Kidney tubule cell (primary cell): ENCODE measurements around the gene MINDY2.
"Not testable (repeated sequence)": the region's sequence is repeated elsewhere in the genome, so short reads cannot be mapped to it uniquely, and the experiment has no call there.

Source experiments
- DNase-seq: peaks from one replicate; pipeline ENCODE4 v3.0.0-alpha.2; 2018; ENCODE audit warnings: low spot score

MINDY2 gene

DNA sequence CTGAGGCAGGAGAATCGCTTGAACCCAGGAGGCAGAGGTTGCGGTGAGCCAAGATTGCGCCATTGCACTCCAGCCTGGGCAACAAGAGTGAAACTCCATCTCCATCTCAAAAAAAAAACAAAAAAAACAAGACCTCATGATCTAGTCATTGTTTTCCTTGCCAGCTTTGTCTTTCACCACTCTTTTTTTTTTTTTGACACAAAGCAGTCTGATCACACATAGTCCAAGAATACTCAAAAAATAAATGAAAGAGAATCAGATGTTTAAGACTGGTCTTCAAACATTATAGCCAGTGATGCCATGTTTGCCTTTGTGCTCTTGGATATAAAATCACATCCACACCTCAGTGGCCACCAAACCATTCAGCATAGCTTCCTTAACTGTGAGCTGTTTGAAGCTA, 15.8 kb upstream of the MINDY2 start:
- no peak for DNase-seq

DNA sequence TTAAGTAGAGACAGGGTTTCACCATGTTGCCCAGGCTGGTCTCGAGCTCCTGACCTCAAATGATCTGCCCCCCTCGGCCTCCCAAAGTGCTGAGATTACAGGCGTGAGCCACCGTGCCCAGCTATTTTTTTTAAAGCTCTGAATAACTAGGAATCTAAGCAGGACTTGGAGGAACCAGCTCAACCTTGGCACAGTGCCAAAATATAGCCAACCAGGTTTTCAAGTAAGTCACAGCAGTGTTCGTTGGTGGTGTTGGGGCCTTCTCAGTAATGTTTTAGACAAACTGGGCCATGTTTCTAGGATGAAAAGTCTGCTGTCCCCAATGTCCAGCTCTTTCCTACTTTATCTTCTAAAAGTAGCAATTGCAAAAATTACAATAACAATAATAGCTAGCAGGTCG, 15.1 kb upstream of the MINDY2 start:
- DNase-seq: peak; percentile 46

DNA sequence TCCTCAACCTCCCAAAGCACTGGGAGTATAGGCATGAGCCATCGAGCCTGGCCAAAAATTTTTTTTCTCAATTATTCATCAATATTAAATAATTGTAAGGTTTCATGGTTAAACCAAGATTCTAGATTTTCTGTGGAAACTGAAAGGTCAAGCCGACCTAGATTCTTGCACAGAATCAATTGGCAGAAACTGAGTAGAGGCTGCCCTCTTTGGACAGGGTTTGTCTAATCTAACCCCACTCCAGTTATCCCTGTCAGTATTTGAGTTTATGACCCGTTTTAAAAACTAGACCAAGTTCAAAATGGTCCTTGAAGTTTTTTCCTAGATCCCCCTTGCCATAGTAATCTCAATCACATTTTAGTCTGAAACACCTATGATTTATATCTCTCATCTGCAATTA, 13.0 kb upstream of the MINDY2 start:
- no peak for DNase-seq

DNA sequence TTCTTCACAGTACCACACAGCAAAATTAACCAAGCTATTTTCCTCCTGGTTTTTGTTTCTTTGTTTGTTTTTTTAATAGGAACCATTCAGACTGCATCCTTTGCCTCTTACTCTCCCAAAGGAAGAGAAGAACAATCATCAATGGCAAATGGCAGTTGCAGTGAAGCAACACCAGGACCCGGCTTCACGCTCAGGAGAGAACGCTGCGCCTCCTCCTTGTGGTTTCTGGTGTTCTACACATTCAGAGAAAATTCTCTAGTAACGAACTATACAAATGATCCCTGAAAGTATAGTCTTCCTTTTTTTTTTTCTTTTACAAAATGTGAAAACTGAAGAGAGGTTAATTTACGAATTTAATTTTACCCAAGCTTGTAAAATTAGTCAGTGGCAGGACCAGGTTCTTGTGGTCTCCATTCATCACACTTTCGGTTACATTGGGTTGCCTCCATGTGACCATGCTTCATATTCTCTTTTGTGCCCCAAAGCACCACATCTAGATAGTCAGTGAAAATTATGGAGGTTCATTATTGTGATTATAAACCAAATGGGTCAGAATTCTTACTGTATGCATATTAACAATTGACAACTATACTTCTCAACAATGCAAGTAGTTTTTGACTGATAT, 10.6 kb upstream of the MINDY2 start:
- DNase-seq: no peak

DNA sequence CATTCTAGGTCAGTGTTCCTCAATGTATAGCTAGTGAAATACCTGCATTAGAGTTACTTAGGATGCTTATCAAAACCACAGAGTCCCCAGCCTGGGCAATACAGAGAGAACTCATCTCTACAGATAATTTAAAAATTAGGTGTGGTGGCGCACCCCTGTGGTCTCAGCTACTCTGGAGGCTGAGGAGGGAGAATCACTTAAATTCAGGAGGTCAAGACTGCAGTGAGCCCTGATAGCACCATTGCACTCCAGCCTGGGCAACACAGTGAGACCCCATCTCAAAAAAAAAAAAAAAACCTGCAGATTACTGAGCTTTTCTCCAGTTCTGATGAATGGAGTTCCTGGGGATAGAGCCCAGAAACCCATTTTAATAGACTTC, 10.1 kb upstream of the MINDY2 start:
- DNase-seq: no peak

DNA sequence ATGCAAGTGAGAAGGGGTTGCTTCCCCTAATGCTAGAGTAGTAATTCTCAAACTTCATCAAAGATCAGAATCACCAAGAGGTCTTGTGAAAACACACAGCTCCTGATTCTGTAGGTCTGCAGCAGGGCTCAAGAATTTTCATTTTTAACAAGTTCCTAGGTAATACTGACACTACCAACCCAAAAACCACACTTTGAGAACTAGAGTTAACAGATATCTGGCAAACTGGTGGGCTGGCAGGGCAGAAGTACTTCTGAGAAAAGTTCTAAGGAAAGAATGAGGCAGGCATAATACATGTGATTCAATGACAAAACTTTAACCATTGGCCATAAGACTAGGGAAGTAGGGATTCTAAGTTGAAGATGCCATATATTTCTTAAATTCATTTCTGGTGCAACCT, 8.8 kb upstream of the MINDY2 start:
- no peak for DNase-seq

DNA sequence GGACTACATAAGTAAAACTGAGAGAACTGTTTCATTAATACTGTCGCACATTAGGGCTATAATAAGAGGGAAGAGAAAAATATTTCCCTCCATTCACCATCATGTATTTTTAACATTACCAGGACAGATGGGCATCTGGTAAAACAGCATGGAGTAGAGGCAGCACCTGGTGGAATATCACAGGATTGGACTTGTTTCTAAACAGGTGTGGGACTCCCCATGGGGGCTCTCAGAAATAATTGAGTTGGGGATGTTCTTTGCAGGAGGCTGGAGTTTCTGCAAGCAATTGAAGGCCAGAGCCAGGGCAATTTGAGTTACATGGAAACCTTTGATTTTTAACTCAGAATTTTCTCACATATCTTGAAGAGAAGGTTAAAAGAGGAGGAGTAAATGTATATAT, 8.4 kb upstream of the MINDY2 start:
- DNase-seq: no peak

DNA sequence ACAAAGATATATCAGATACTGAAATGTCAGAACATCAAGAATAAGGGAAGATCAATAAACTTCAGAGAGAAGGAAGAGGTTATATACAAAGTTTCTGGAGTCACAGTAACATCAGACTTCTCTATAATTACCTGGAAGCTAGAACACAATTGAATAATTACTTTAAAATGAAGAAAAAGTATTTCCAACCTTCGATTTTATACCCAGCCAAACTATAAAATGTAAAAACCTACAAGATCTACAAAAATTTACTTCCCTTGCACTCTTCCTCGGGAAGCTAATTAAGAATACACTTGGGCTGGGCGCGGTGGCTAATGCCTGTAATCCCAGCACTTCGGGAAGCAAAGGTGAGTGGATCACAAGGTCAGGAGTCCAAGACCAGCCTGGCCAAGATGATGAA, 6.6 kb upstream of the MINDY2 start:
- no peak for DNase-seq

DNA sequence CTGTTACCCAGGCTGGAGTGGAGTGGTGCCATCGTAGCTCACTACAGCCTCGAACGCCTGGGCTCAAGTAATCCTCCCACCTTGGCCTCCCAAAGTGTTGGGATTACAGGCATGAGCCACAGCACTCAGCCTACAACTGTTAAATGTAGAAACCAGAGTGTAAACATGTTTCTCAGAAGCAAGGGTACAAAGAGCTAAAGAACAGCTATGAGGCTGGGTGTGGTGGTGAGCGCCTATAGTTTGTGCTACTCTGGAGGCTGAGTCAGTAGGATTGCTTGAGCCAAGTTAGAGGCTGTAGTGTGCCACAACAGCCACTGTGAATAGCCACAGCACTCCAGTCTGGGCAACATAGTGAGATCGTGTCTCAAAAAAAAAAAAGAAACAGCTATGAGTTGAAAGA, 4.8 kb upstream of the MINDY2 start:
- no peak for DNase-seq

DNA sequence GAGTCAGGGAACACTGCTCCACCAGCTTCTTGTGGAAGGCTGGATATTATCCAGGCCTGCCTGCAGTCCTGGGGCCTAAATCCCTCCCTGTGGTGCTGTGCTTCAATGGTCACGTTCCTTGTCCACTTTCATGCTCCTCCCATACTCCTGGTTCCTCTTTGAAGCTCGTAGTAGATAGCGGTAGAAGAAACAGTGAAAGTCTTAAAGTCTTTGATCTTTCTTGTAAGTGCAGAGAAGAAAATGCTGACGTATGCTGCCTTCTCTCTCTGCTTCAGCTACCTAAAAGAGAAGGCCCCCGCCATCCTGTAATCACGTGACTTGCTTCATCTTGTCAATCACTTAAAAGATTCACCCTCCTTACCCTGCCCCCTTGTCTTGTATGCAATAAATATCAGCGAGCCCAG, 2.5 kb upstream of the MINDY2 start:
- DNase-seq: peak; percentile 52

DNA sequence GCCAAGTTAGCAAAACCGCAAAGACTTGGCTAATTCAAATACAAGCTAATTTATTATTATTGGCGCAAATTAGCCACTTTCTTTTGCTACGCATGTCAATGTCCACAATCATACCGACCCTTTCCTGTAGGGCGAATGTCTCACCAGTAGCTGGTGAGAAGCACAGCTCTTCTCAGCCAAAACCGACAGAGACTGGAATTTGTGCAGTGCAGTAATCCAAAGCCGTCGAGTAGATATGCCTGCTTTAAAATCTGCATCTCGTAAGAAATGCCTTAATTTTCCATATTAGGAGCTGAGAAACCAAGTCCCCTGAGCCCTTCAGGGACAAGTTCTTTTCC, 614 bp upstream of the MINDY2 start:
- DNase-seq: no peak

DNA sequence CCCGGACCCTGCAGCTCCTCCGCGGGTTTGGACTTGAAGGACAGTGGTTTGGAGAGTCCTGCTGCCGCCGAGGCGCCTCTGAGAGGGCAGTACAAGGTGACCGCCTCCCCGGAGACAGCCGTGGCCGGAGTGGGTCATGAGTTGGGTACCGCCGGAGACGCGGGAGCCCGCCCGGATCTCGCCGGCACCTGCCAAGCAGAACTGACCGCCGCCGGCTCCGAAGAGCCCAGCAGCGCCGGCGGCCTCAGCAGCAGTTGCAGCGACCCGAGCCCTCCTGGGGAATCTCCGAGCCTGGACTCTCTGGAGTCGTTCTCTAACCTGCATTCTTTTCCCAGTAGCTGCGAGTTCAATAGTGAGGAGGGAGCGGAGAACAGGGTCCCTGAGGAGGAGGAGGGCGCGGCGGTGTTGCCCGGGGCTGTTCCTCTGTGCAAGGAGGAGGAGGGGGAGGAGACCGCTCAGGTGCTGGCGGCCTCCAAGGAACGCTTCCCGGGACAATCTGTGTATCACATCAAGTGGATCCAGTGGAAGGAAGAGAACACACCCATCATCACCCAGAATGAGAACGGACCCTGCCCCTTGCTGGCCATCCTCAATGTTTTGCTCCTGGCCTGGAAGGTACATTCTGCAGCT, 634 bp downstream of the MINDY2 start:
- DNase-seq: peak; percentile 52

DNA sequence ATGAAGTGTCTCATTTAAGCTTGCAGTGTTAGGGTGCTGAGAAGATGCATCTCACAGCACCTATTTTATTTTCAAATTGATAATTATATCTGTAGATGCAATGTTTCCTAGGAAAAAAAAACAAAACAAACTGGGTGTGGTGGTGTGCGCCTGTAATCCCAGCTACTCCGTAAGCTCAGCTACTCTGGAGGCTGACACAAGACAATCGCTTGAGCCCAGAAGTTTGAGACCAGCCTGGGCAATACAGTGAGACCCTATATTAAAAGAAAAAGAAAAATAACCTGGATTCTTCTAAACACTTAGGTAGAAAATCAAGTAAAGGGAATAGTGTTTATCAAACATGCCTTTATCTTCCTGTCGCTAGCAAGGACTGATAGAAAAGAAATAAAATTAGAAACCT, 1.9 kb downstream of the MINDY2 start:
- no peak for DNase-seq

DNA sequence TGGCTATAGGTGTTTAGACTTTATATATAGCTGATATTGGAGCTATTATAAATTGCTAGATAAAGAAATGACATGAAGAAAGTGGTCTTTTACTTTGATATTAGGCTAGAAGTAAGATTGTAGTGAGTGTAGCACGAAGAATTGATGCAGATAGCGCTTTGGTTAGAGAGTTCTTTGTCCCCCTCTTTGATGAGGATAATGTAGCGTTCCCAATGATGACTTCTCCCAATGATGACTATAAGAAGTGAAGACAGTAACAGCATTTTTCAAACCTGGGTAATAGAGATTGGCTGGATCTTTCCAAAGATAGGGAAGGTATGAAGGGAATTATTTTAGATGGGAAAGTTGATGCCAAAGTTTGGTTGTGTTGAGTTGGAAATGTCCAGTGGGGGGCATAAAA, 4.3 kb downstream of the MINDY2 start:
- no peak for DNase-seq

DNA sequence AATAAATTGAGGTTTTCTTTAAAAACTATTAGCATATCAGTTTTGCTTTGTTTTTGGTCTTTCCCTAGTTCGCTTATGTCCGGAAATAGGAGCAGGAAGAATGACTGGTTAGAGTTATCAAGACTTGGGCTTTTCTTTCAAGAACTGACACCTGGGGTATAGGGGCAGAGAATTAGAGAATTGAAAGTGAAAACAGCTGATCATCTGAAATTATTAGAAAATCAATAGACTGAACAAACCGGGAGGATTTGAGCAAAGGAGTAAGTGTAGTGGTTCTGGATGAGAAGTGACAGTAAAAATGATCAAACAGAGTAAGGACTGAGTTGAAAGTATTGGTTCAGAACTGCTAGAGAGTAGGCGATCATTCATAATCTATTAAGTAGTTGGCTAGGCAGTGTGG, 6.0 kb downstream of the MINDY2 start:
- no peak for DNase-seq

DNA sequence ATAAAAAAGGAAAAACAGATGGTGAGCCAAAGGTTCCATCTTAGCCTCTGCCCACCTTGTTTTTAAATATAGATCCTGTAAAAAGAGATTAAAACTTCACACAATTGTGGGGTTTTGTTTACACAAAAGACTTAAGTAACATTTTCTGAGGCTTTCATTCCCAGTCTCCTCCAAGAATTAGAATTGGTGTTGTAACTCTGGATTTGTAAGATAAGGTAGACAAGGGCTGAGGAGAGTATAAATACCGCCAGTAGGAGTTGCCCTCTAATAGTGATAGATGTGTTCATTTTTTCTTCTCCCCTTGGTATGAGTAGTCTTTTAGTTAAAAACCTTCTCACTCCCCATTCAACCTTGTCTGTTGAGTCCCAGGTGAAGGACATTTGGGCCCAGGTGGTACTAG, 8.5 kb downstream of the MINDY2 start:
- DNase-seq: no peak

DNA sequence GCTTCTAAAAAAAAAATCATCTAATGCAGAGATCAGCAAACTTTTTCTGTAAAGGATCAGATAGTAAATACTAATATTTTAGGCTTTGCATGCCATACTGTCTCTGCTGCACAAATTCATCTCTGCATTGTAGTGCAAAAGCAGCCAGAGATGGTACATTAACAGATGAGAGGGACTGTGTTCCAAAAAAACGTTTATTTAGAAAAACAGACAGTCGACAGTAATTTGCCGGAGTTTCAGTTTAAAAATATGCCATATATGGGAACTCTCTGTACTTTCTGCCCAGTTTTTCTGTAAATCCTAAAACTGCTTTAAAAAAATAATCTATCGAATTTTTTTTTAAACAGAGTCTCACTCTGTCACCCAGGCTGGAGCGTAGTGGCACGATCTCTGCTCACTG, 14.3 kb downstream of the MINDY2 start:
- no peak for DNase-seq

DNA sequence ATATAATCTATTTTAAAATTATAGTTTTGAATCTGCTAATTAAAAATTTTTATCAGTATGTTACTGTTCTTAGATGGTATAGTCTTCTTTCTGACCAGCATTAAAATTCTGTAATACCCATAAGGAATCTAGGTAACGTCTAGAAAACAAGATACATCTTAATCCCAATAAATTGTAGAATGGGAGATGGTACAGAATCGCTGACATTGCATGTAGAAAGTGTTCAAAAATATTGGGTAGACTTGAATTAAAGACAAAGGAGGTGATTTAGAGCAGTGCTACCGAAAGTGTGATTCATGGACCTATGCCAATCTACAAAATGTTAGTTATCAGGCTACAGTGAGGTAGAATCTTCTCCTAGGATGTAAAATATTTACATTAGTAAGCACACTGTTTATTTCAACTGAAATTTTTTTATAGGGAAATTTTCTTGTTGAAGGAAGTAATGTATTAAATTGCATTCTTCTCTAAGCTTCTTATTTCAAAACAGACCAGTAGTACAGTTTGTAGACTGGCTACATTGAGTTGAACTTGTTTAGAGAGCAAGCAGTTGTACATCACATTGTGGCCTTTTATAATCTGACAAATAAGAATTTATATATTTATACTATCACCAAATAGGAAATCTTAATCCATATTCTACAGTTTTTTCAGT, 17.1 kb downstream of the MINDY2 start:
- DNase-seq: no peak

DNA sequence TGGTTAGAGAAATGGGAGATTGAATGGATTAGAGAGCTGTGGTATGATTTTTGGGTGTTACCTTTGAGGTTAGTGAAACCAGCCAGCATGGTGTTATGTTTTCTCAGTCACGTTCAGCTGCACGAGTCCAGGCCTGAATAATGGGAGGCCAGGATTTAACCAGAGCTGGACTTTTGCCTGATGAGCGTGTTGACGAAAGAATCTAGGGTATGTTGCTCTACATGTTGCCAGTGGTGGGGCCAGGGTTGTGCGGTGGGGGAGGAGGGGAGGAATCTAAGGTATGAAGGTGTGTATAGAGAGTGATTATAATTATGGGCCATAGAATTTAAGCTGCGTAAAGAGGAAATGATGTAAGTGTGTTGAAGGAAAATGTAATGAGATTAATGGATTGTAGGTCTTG, 22.8 kb downstream of the MINDY2 start:
- peak; percentile 86 for DNase-seq

DNA sequence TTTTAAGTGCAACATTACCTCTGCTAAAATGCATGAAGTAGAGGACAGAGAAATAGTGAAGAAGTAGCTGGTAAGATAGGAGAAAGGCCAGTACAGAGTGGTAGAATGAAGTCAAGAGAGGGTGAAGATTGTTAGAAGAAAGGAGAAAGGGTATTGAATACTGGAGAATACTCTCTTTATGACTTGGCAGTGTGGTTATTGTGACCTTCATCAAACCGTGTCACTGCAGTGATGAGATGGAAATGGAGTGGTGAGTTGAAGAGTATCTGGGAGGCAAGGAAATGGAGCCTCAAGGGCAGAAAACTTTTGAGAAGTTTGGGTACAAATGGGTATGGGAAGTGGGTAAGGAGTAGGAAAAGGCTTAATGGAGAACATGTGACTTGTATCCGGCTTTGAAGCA, 24.7 kb downstream of the MINDY2 start:
- no peak for DNase-seq

DNA sequence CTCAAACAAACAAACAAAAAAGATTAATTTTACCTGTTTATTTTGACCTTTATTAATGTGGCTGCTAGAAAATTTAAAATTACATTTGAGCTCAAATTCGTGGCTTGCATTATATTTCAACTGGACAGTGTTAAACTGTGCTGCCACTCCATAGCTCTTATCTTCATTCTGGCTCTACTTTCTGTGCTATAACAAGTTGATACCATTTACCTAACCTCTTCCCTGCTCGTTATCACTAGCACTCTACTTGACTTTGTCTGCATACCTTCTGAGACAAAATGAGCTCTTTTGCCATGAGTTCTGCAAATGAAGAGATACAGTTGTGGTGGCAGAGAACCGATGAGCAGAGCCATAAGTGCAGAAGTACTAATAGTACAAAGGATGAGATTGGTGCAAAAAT, 26.4 kb downstream of the MINDY2 start:
- no peak for DNase-seq

DNA sequence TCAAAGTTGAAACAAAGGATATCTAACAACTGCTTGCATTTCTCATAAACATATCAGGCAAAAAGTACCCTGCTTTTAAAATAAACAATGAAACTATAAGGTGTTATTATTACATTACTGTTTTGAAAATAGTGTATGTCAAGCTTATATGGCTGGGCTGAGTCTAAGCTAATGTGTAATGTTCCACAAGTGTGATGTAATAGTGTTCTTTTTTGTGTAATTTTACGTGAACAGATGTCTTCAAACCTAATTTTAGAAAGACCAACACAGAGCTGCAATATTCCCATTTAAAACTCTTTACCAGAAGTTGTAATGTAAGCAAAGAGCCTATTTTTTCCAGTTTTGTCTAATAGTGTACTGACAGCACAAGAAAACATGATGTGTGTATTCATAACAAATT, 34.0 kb downstream of the MINDY2 start:
- no peak for DNase-seq

DNA sequence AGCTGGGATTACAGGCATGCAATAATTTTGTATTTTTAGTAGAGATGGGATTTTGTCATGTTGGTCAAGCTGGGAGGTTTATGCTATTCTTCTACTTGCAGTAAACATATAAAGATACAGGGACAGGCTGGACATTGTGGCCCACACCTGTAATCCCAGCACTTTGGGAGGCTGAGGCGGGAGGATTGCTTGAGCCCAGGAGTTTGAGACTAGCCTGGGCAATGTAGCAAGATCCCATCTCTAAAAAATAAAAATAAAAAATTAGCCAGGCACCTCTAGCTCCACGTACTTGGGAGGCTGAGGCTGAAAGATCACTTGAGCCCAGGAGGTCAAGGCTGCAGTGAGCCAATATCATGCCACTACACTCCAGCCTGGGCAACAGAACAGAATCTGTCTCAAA, 52.2 kb downstream of the MINDY2 start:
- not testable (repeated sequence) for DNase-seq

DNA sequence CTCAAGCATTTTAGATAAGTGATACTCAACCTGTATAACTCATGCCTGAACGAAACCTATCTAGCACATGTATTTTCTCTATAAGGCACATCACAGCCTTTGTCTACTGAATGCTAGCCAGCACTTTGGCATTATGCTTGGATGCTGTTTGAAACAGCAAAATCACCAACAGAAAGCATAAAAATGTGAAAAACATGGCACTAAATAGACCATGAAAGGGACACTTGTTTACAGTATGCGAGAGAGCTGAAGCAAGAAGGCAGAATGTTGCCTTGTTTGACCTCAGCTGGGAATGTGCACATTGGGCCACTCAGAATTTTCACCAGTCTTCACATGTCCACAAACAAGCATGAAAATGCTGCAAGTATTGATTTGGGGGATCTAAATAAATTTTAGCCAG, 59.5 kb downstream of the MINDY2 start:
- DNase-seq: no peak
